Stromal cell of bone marrow (primary cell): ENCODE results near the gene EGR1.

Experiments used
- DNase-seq: peaks from one replicate; pipeline ENCODE4 v3.0.0-alpha.2; 2012; ENCODE audit warnings: low read depth

The EGR1 gene

GRCh38 chr5:138465261-138466124 is at the start of gene EGR1:
TSS of gene EGR1 (plus strand) at chr5:138465479. CDS start at chr5:138465762, 283 bp downstream.
- DNase-seq = peak; percentile 89

DNA sequence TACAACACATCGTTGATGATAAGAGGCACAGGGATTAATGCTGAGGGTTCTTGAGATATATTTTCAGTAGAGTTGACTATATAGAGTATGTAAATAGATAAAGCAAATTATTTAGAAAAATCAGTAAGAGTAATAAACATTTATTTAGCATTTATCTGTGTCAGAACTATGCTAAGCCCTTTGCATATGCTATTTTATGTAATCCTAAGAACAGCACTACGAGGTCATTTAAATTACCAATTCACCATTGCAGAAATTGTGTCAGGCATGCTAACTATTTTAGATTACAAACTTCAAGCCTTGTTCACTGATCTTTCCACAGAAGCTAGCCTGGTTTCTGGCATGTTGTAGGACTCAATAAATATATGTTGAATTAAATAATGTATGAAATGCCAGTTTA is 46.8 kb upstream of the EGR1 start:
- no peak for DNase-seq

- DNase-seq = no peak
Measured at GRCh38 chr5:138425079-138425478, 40.2 kb upstream of the EGR1 start.

DNA sequence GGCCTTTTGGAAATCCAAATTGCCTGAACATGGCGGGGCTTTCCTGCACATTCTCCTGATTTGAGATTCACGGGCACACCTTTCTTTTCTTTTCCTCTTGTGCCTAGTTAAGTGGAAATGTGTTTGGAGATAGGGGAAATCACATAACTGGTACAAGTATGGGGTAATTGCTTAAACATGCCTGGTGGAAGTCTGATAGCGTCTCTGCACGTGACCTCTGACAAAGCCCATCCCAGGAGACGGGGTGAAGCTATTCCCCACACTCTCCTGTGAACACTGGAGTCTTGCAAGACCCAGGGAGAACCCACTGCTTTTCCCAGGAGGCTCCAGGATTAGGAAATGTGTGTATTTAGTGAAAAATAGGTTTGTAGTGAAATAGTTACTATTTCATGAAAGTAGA is 29.3 kb upstream of the EGR1 start:
- no peak for DNase-seq

DNA sequence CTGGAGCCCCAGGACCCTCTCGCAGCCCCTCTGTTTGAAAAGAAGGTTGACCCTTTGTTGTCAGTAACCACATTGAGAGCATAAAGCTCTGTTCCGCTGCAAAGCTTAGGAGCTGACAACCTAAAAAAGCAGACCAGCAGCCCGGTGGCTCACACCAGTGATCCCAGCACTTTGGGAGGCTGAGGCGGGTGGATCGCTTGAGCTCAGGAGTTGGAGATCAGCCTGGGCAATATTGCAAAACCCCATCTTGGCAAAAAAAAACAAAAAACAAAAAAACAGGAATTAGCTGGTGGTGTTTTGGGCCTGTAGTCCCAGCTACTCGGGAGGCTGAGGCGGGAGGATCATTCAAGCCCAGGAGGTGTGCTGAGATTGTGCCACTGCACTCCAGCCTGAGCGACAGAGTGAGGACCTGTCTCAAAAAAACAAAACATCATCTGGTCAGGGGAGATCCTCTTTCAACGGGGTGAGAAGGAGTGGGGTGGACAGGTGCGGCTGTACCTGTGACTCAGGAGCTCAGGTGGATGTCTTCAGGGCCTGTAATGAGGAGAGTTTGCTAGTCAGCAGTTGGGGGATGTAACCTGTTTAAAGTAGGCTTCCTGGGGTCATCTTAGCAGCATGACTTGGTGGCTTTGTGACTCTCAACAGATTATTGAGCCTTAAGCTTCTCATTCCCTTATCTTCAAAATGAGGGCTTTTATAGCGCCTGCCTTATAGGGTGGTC is 27.1 kb upstream of the EGR1 start:
- DNase-seq = no peak

DNA sequence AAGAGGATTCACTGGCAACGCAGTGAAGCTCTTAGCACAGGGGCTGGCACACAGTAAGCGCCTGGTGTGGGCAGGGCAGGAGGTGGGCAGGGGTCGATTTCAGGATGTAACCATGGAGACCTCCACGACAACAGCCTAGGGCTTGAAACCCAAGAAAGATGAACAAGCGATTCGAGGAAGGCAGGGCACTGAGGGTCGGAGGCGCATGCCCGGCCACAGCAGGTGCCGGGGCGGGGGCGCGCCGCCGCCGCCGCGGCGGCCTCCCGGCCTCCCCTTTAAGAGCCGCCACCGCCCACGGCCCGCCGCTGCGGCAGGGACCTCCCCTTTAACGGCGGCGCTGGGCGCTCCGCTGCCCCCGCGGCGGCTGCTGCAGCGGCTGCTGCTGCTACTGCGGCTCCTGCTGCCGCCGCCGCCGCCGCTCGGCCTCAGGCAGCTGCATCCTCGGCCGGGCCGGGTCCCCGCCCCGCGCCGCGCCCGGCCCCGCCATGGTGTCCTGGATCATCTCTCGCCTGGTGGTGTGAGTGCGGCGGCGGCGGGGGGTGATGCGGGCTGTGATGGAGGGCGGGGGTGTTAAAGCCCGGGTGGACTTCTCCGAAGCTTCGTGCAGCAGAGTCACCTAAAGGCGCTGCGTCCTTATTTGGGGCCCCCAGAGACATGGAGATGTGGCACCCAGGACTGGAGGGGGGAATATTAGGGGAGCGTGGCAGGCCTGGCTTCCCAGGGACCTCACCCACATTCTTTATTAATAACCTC is 26.4 kb upstream of the EGR1 start, which contains the start of gene REEP2:
REEP2 (plus strand) TSS at position 334 of the 753 bp plus-strand sequence; CDS start at position 486, 152 bp downstream.
- DNase-seq = no peak

DNA sequence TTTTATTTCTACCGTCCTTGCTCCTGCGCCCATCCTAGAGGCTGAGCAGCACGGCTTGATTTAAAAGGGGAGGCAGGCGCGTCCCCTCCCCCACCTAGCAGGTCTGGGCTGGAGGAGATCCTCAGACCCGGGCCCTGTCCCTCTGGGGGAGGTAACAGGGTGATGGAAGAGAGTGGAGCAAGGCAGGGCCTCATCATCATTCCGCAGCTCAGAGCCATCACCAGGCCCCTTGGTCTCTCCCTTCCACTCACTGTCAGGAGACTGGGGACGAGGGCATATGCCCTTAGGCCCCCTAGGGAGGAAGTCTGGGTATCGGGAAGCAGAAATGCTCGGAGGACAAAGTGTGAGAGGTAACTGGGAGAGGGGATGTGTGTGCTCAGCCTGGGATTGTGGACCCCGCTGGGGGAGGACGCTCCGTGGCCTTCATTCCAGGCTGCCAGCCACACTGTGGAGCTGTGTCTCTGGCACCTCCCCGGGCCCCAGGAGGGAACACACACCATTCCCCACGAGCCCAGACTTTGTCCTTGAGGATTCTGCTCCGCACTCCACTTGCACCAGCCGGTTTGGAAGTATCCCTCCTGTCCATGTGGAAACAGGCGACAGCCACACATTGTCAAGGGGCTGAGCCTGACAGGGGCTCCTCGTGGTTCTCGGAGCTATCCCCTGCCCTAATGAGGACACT is 25.7 kb upstream of the EGR1 start:
- DNase-seq = no peak

DNA sequence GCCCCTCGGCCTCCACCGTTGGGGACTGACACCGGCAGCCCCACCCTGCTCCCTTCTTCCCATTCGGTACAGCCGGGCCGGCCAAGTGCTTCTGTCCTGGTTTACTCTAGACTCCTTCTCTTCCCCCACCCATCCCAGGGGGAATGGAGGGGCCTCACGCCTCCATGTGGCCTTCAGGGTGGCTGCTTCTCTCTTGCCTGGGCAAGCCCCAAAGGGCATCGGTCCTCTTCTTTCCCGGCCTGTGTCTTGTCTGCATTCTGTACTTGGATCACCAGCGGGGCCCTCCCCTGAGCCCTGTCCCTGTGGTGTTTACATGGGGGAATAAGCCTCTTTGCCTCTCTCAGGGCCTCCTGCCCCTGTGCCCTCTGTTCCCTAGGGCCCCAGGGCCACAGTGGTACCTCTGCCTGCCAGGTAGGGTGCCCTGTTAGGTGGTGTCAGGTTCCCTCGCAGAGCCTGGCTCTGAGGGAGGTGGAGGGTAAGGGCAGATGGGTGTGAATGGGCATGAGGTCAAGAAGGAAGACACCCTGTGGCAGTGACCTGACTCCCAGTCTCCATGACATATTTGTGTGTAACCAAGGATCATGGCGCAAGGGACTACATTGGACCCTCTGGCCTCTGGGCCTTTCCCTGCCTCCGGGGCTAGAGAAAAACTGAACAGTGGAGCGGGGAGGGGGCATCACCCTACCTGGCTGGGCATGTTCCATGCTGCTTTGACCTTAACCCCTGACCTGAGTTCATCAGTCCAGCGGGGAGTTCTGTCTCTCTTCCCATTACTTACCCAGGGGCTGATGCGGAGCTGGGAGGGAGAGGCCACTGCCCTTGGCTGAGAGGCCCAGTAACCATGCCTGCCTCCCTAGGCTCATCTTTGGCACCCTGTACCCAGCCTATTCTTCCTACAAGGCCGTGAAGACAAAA is 24.9 kb upstream of the EGR1 start:
- no peak for DNase-seq

DNA sequence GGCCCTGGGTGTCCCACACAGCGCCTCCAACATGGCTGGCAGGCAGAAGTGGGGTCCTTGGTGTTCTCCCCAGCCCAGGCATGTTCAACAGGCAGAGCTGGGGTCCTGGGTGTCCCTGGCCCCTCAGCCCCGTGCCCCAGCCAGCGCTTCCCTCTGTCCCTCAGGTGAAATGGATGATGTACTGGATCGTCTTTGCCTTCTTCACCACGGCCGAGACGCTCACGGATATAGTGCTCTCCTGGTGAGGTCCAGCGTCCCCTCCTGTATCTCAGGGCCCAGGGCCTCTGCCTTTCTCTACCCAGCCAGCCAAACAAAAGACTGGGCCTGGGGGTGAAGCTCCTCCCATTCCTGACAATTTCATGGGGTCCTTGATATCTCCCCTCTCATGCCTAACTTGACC is 24.1 kb upstream of the EGR1 start:
- no peak for DNase-seq

GRCh38 chr5:138444078-138444773 is 21.1 kb upstream of the EGR1 start:
- no peak for DNase-seq

- DNase-seq = no peak
Measured at GRCh38 chr5:138444774-138445546, 20.3 kb upstream of the EGR1 start.

GRCh38 chr5:138445547-138446271 is 19.6 kb upstream of the EGR1 start:
- DNase-seq = no peak

GRCh38 chr5:138448070-138448469 is 17.2 kb upstream of the EGR1 start:
- no peak for DNase-seq

GRCh38 chr5:138448481-138449398 is 16.5 kb upstream of the EGR1 start:
- no peak for DNase-seq

DNA sequence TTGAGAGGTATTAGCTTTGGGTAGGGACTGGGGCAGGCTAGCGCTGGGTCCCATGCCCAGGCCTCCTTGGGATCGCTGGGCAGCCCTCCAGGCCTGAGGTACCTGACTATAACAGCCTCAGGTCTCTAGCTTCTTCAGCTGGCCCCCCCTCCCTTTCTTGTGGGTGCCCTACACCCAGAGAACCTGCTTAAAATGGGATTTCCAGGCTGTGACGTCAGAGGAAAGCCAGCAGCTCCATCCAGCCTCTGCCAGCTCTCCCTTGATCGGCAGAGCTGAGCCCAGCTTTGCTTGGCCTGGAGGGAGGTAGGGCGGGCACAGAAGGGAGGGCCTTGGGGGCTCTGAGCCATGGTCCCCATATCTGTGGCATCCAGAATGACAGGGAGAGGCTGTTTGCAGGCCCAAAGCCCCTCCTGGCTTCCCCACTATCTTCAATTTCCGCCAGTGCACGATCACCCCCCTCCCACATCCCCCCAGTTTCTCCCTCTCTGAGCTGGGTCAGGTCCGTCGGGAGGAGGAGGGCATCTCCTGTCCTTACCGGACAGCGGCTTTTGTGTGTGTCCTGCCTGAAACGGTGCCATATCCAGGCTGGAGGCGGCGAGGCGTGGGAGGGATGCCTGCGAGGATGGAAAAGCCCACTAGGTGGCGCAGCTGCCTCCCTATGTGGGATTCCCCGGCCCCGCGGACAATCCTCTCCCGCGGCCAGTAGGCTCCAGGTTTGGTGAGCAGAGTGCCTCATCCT is 15.6 kb upstream of the EGR1 start:
- no peak for DNase-seq

- no peak for DNase-seq
Measured at GRCh38 chr5:138450971-138451370, 14.3 kb upstream of the EGR1 start.

DNA sequence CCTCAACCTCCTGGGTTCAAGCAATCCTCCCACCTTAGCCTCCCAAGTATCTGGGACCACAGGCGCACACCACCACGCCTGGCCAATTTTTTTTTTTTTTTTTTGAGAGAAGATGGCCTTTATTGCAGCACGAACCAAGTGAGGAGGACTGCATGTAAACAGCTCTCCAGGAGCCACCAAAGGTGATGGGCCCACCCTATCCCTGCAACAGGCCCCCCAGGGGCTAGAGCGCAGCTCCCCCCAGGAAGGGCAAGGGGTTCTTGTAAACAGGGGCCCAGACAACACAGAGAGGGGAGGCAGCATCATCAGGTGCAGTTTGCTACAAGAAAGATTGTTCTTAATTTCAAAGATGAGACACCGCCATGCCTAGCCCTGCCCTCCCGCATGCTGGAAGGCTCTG is 12.6 kb upstream of the EGR1 start:
- no peak for DNase-seq
